OCI-LY1 (cell line): ENCODE results near the gene KCTD8.

Experiments
- CTCF ChIP-seq: fragments of 200-600 bp; sonication (generic), shearing (Covaris generic); IDR thresholded peaks from 2 replicates; pipeline ENCODE4 v1.5.1; 2017; ENCODE audit warnings: mild to moderate bottlenecking, antibody characterized with exemption, low read length, moderate library complexity, mixed read lengths
- EZH2 ChIP-seq: fragments of 200-600 bp; sonication (generic), shearing (Covaris generic); IDR thresholded peaks from 2 replicates; pipeline ENCODE4 v1.8.0; 2017; ENCODE audit warnings: borderline replicate concordance, mixed run types, mild to moderate bottlenecking, antibody characterized with exemption, low read length, moderate library complexity, mixed read lengths

- no peak for TF ChIP-seq CTCF
- TF ChIP-seq EZH2 = no peak
Observed at GRCh38 chr4:44446801-44447562, 1.6 kb downstream of the KCTD8 start.
